ENCODE data around the gene KRT78.

Gene KRT78

GRCh38 chr12:52848661-52849255 is at the start of gene KRT78:
KRT78 (minus strand) TSS chr12:52848994; CDS start chr12:52848930, 64 bp downstream.
- H3K4me3 ChIP-seq (ENCODE audit: low read length) = no peak within 1 kb of the TSS
- TF ChIP-seq, protein P1, sequence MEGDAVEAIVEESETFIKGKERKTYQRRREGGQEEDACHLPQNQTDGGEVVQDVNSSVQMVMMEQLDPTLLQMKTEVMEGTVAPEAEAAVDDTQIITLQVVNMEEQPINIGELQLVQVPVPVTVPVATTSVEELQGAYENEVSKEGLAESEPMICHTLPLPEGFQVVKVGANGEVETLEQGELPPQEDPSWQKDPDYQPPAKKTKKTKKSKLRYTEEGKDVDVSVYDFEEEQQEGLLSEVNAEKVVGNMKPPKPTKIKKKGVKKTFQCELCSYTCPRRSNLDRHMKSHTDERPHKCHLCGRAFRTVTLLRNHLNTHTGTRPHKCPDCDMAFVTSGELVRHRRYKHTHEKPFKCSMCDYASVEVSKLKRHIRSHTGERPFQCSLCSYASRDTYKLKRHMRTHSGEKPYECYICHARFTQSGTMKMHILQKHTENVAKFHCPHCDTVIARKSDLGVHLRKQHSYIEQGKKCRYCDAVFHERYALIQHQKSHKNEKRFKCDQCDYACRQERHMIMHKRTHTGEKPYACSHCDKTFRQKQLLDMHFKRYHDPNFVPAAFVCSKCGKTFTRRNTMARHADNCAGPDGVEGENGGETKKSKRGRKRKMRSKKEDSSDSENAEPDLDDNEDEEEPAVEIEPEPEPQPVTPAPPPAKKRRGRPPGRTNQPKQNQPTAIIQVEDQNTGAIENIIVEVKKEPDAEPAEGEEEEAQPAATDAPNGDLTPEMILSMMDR (conservative IDR thresholded peaks at IDR 0.05; ENCODE audit: low read length) = no peak
- no peak for DNase-seq (ENCODE audit: low read depth)

DNA sequence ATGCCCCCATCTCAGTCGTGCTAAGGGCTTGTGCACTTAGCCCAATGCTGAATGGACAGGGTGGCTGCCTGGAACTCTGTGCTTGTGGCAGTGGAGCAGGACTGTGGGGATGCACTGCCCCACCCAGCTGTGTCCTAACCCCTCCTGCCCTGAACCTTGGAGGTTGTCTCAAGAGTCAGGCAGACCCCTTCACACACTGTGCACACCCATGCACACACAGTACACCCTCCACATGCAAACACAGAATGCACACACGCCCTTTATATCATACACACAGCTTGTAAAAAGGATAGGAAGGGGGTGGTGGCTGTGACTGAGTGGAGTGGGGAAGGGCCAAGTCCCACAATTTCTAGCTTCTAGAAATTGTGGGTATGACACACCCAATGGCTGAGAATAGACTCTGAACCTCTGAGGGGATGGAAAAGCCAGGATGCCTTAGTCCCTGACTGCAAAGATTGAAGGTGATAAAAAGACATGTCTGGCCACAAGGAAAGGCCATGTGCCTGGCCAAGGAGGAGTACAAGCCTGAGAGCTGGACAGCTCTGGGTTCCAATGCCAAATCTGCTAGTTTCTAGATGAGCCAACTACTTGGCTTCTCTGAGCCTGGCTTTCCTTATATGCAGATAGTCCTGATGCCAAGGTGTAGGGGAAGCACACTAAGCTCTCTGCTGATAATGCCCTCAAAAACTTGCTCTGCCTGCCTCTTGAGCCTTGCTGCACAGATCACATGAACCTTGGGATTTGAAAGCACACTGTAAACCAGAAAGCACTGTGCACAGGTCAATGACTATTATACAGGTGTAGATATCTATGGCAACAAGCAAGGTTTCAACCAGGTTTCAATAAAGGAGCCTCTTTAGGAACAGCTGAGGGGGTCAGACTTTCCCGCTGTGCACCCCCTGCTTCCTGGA is 47.7 kb upstream of the KRT78 start:
- TF ChIP-seq, protein P1 (conservative IDR thresholded peaks at IDR 0.05; ENCODE audit: low read length) = no peak
- DNase-seq (ENCODE audit: low read depth) = no peak
- no peak overlapping the region for H3K4me3 ChIP-seq (ENCODE audit: low read length)

DNA sequence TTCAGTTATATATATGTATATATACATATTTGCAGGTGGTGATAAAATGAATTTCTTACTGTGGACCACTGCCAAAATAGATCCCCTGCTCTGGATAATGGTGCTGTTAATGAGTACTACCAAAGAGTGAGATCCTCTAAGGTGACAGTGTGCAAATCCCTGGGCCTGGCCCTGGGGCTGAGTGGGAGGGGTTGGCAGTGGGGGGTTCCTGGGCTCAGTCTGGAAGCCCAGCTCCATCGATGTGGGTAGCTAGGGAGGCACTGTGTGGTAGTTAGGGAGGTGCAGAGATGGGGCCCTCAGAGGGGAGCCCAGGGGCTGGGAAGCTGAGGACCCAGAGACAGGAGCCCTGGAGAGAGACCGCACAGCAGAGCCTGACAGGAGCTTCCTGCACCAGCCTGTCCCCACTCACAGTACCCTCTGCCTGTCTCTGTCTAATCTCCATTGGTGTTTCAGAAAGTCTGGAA is 47.0 kb upstream of the KRT78 start:
- DNase-seq (ENCODE audit: low read depth) = no peak
- TF ChIP-seq, protein P1 (conservative IDR thresholded peaks at IDR 0.05; ENCODE audit: low read length) = no peak

GRCh38 chr12:52892974-52893373 is 44.2 kb upstream of the KRT78 start:
- TF ChIP-seq, protein P1 (conservative IDR thresholded peaks at IDR 0.05; ENCODE audit: low read length) = no peak
- DNase-seq (ENCODE audit: low read depth) = no peak
- H3K4me3 ChIP-seq (ENCODE audit: low read length) = no peak overlapping the region

More for the DNA sequence above, 47.0 kb upstream of the KRT78 start:
- H3K4me3 ChIP-seq (ENCODE audit: low read length) = no peak overlapping the region

DNA sequence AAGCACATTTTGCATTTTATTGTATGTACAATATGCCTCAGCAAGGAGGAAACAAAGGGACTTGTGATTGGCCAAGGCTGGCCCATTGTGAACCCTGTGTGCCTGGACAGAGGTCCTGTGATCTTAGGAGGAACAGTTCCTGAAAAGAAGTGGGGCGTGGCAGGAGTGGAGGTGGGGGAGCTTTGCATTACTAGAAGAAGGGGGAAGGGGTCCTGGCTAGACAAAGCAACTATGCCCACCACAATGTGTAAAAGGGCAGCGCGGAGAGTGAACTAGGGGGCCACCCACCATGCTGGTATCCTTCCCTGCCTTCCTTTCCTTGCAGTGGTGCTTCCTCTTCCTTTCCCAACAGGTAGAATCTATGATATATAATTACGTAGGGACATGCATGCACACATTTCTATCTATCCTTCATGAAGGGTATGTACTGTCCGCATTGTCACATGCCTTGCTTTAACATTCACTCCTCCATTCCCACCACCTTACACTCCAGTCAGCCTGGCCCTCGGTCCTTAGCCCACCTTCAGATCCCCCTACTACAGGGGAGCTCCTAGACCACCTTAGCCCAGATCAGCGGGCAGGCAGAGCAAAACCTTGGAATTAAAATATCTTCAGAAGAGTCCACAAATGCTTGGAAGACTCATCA is 43.5 kb upstream of the KRT78 start:
- no peak overlapping the region for H3K4me3 ChIP-seq (ENCODE audit: low read length)
- no peak for DNase-seq (ENCODE audit: low read depth)
- TF ChIP-seq, protein P1 (conservative IDR thresholded peaks at IDR 0.05; ENCODE audit: low read length) = no peak

GRCh38 chr12:52891044-52891443 is 42.2 kb upstream of the KRT78 start:
- TF ChIP-seq, protein P1 (conservative IDR thresholded peaks at IDR 0.05; ENCODE audit: low read length) = no peak
- no peak overlapping the region for H3K4me3 ChIP-seq (ENCODE audit: low read length)
- no peak for DNase-seq (ENCODE audit: low read depth)

All from AG10803 (cell line).